Measurements from ENCODE around the gene PLEKHG4B.
A peak's percentile ranks its signal among the peaks of the same experiment; 100 is the strongest.

GRCh38 chr5:42250-42649 is 49.7 kb upstream of the PLEKHG4B start:
- TF ChIP-seq CTCF (IDR thresholded peaks at IDR 0.05; ENCODE audit: borderline replicate concordance, extremely low read depth, low read length, poor library complexity, severe bottlenecking) (peak; percentile 40), EZH2 (IDR thresholded peaks at IDR 0.05; ENCODE audit: borderline replicate concordance, low read depth, low read length, severe bottlenecking) (no peak)
